ENCODE measurements around the gene CRAT. TPM values are rescaled to one million over a fixed set of nuclear protein-coding genes. Genes with fewer than 3 reads are reported as not detected.

CRAT gene
- total RNA-seq, 1 donor from 2014 or later: 110 TPM

- Histone ChIP-seq H3K36me3 (peaks cover 7% of the 10 kb centered on the region in 2 donors), H3K4me3 (peak overlapping the region; percentile 41 to 56), H3K9me3 (no peaks in the 10 kb centered on the region), H3K27ac (peak overlapping the region; percentile 98), H3K27me3 (no peaks in the 10 kb centered on the region), H3K4me1 (peaks cover 53 to 76% of the 10 kb centered on the region in 2 donors)
- TF ChIP-seq CTCF (IDR thresholded peaks at IDR 0.05): no peak
- DNase-seq (ENCODE audit: low spot score in 2 of 2): no peak
- intact Hi-C loops (cut with DNase I): loop anchor here (2.0 kb wide), 1 partner anchor 180 kb away; no protein-coding TSS in a partner anchor
Observed at GRCh38 chr9:129140397-129141065, 29.9 kb upstream of the CRAT start.

DNA sequence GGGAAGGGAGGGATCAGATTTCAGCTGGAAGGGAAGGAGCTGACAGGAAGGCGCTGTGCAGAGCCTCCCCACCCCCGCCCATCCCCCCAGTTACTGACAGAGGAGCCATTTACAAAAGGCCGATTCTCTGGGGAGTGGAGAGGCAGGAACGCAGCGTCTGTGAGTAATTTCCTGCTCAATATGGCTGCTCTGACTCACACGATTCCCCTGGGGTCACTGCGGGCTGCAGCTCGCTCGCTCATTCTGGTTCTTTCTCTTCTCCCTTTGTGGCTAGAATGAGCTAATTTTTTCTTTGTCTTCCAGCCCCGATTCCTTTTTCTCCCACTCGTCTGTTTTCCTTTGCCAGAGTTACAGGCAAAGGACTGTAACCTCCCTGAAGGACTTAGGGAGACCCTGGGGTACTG, 29.4 kb upstream of the CRAT start:
- no peaks in the 10 kb centered on the region for H3K9me3 ChIP-seq
- peaks cover 9 to 13% of the 10 kb centered on the region in 2 donors for H3K36me3 ChIP-seq
- peak overlapping the region; percentile 98 for H3K27ac ChIP-seq
- no peaks in the 10 kb centered on the region for H3K27me3 ChIP-seq
- no peak for TF ChIP-seq CTCF (IDR thresholded peaks at IDR 0.05)
- intact Hi-C loops (cut with DNase I): loop anchor here (1.0 to 2.0 kb wide), 6 partner anchors 29 to 470 kb away; partner anchors contain the start of genes CRAT and PTPA
- peak; percentile 91 to 98 for DNase-seq (ENCODE audit: low spot score in 2 of 2)
- H3K4me1 ChIP-seq: peaks cover 49 to 71% of the 10 kb centered on the region in 2 donors
- peak overlapping the region; percentile 52 to 56 for H3K4me3 ChIP-seq

GRCh38 chr9:129139233-129139992, 28.8 kb upstream of the CRAT start:
- intact Hi-C loops (cut with DNase I): loop anchor here (1.0 to 2.0 kb wide), 5 partner anchors 29 to 471 kb away; partner anchors contain the start of genes CRAT and PTPA
- Histone ChIP-seq H3K36me3 (peaks cover 12 to 19% of the 10 kb centered on the region in 2 donors), H3K4me1 (peaks cover 49 to 65% of the 10 kb centered on the region in 2 donors), H3K27me3 (no peaks in the 10 kb centered on the region), H3K4me3 (peak overlapping the region; percentile 52 to 53), H3K27ac (peak overlapping the region; percentile 94 to 98), H3K9me3 (no peaks in the 10 kb centered on the region)
- TF ChIP-seq CTCF (IDR thresholded peaks at IDR 0.05): peak; percentile 91 to 97 (median 92)
- peak in 1 of 2 donors; percentile 93 for DNase-seq (ENCODE audit: low spot score in 2 of 2)

DNA sequence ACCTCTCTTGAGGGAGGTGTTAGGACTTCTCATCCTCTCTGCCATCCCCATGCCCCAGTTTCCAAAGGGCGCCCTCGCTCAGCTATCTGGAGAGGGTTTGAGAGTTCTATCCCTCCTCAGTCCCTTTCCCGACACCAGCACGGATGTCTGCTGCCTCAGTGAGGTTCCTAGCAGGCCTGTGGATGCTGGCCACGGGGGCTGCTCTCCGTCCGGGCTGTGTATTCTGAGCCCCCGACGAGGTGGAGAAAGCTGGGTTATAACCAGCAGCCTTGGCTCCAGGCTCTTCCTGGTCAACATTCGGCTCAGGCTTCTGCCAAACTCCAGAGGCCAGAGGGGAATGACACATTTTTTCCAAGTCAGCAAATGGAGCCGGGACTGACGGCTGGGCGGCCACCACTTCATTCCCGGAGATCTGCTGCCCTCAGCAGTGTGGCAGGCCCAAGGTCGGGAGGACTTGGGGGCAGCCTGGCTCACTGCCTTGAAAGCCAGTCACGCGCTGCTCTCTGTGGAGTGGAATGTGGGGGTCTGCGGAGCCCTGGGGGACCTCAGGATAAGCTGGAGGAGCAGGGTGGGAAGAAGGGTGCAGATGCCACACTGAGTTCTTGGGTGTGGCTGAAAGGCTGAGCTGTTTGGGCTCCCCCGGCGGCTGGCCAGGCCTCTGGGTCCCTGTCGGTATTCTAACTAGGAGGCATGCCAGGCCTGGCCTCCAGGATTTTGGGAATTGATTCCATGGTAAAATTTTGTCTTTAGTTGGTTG, 28.1 kb upstream of the CRAT start:
- peak overlapping the region; percentile 94 to 98 for H3K27ac ChIP-seq
- no peaks in the 10 kb centered on the region for H3K27me3 ChIP-seq
- H3K4me1 ChIP-seq: peaks cover 44 to 58% of the 10 kb centered on the region in 2 donors
- intact Hi-C loops (cut with DNase I): loop anchor here (1.0 to 2.0 kb wide), 5 partner anchors 28 to 472 kb away; partner anchors contain the start of genes CRAT and PTPA
- peak; percentile 51 to 93 for DNase-seq (ENCODE audit: low spot score in 2 of 2)
- H3K36me3 ChIP-seq: peaks cover 17 to 19% of the 10 kb centered on the region in 2 donors
- no peak for TF ChIP-seq CTCF (IDR thresholded peaks at IDR 0.05)
- H3K4me3 ChIP-seq: peak overlapping the region; percentile 52 to 53
- H3K9me3 ChIP-seq: no peaks in the 10 kb centered on the region

GRCh38 chr9:129138144-129138462, 27.5 kb upstream of the CRAT start:
- Histone ChIP-seq H3K4me1 (peaks cover 40 to 53% of the 10 kb centered on the region in 2 donors), H3K27ac (peak overlapping the region; percentile 94 to 98), H3K36me3 (peaks cover 23 to 24% of the 10 kb centered on the region in 2 donors)

More at GRCh38 chr9:129138144-129138462, 27.5 kb upstream of the CRAT start:
- intact Hi-C loops (cut with DNase I): loop anchor here (2.0 kb wide), 2 partner anchors 27 to 275 kb away; partner anchors contain the start of genes CRAT and PTPA
- H3K9me3 ChIP-seq: no peaks in the 10 kb centered on the region
- TF ChIP-seq CTCF (IDR thresholded peaks at IDR 0.05): no peak
- no peaks in the 10 kb centered on the region for H3K27me3 ChIP-seq
- peak overlapping the region; percentile 52 to 53 for H3K4me3 ChIP-seq
- no peak for DNase-seq (ENCODE audit: low spot score in 2 of 2)

All from ascending aorta (tissue), 2 donors.